Measurements from ENCODE around the gene PXT1. TPM values are rescaled to one million over a fixed set of nuclear protein-coding genes. Genes with fewer than 3 reads are reported as not detected.

PXT1 gene
- total and polyA plus RNA-seq, 8 donors = not detected

DNA sequence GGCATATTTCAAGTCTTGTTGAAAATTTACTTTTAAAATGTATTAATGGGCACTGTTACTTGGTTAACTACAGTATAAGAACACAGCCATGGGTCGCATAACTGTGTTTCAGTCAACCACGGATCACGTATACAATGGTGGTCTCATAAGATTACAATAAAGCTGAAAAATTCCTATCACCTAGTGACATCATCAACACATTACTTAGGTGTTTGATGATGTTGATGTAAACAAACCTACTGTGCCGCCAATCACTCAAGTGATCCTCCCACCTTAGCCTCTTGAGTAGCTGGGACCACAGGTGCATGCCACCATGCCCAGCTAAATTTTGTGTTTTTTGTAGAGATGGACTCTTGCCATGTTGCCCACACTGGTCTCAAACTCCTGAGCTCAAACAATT is 38.5 kb downstream of the PXT1 start:
- Histone ChIP-seq H3K4me3 (no peak overlapping the region), H3K36me3 (no peaks in the 10 kb centered on the region), H3K4me1 (no peaks in the 10 kb centered on the region), H3K27me3 (peaks cover 0 to 14% (median 0%) of the 10 kb centered on the region in 3 donors), H3K27ac (no peak overlapping the region), H3K9me3 (no peaks in the 10 kb centered on the region)
- no peak for DNase-seq
- WGBS, 5 donors = 88 to 96% (median 94%) methylated on average over 4 of the region's 4 CpGs
- TF ChIP-seq EP300 (IDR thresholded peaks at IDR 0.05) (no peak), POLR2A (IDR thresholded peaks at IDR 0.05) (no peak), POLR2AphosphoS5 (IDR thresholded peaks at IDR 0.05) (no peak)
- TF ChIP-seq, protein P1, sequence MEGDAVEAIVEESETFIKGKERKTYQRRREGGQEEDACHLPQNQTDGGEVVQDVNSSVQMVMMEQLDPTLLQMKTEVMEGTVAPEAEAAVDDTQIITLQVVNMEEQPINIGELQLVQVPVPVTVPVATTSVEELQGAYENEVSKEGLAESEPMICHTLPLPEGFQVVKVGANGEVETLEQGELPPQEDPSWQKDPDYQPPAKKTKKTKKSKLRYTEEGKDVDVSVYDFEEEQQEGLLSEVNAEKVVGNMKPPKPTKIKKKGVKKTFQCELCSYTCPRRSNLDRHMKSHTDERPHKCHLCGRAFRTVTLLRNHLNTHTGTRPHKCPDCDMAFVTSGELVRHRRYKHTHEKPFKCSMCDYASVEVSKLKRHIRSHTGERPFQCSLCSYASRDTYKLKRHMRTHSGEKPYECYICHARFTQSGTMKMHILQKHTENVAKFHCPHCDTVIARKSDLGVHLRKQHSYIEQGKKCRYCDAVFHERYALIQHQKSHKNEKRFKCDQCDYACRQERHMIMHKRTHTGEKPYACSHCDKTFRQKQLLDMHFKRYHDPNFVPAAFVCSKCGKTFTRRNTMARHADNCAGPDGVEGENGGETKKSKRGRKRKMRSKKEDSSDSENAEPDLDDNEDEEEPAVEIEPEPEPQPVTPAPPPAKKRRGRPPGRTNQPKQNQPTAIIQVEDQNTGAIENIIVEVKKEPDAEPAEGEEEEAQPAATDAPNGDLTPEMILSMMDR (IDR thresholded peaks at IDR 0.05) = no peak
- intact Hi-C loops (cut with DNase I; ENCODE audit: low total_unique reads) = no loop called here

DNA sequence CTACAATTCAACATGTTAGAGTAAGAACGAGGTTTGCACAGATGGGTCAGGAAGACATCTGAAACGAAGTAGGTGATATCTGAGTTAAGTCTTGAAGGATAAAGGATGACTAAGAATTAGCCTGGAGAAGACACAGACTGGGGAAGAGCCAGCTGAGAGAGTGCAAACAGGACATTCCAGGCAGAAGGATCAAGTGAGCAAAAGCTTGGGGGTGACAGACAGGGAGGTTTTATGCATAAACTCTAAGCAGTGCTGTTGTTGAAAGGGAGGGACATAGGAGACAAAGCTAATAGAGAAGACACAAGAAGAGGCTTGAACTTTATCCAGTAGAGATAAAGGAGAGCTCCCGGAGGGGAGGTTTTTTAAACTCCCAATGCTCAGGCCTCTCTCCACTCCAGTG is 40.2 kb downstream of the PXT1 start:
- no peaks in the 10 kb centered on the region for H3K36me3 ChIP-seq
- TF ChIP-seq EP300 (IDR thresholded peaks at IDR 0.05) (no peak), POLR2AphosphoS5 (IDR thresholded peaks at IDR 0.05) (no peak)
- H3K4me3 ChIP-seq = no peak overlapping the region
- peaks cover 0 to 4% (median 0%) of the 10 kb centered on the region in 3 donors for H3K27me3 ChIP-seq
- no peak overlapping the region for H3K27ac ChIP-seq
- no peaks in the 10 kb centered on the region for H3K4me1 ChIP-seq
- intact Hi-C loops (cut with DNase I; ENCODE audit: low total_unique reads) = no loop called here
- no peak for DNase-seq
- H3K9me3 ChIP-seq = no peaks in the 10 kb centered on the region
- WGBS, 5 donors = 62 to 77% (median 71%) methylated on average over 3 of the region's 3 CpGs

- Histone ChIP-seq H3K27ac (no peak overlapping the region), H3K27me3 (peaks cover 0 to 4% (median 0%) of the 10 kb centered on the region in 3 donors), H3K4me1 (no peaks in the 10 kb centered on the region), H3K36me3 (no peaks in the 10 kb centered on the region), H3K4me3 (no peak overlapping the region), H3K9me3 (no peaks in the 10 kb centered on the region)
- intact Hi-C loops (cut with DNase I; ENCODE audit: low total_unique reads) = no loop called here
- no peak for DNase-seq
- 67 to 88% (median 85%) methylated on average over 1 of the region's 1 CpG for WGBS, 5 donors
- TF ChIP-seq, protein P1 (IDR thresholded peaks at IDR 0.05) = no peak
- TF ChIP-seq EP300 (IDR thresholded peaks at IDR 0.05) = no peak
- TF ChIP-seq POLR2AphosphoS5 (IDR thresholded peaks at IDR 0.05) = no peak
- TF ChIP-seq POLR2A (IDR thresholded peaks at IDR 0.05) = no peak
These were observed 42.7 kb downstream of the PXT1 start for GRCh38 chr6:36399970-36400369.

DNA sequence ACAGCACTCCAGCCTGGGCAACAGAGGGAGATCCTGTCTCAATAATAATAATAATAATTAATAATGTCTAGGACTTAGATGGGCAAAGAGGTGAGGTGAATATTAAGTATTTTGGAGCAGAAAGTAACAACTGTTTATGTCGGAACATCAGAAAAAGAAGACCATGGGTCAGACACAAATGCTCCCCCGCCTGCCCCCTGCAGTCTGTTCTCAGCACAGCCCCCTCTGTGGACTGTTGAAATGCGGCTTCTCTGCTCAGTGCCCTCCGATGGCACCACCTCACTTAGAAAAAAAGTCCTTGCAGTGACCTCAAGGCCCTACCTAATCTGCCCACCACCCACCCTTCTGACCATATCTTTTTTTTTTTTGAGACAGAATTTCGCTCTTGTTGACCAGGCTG is 50.0 kb downstream of the PXT1 start:
- WGBS, 5 donors = 87 to 94% (median 93%) methylated on average over 5 of the region's 5 CpGs
- intact Hi-C loops (cut with DNase I; ENCODE audit: low total_unique reads) = no loop called here
- H3K36me3 ChIP-seq = no peaks in the 10 kb centered on the region
- TF ChIP-seq, protein P1 (IDR thresholded peaks at IDR 0.05) = no peak
- TF ChIP-seq POLR2A (IDR thresholded peaks at IDR 0.05) (no peak), POLR2AphosphoS5 (IDR thresholded peaks at IDR 0.05) (no peak), EP300 (IDR thresholded peaks at IDR 0.05) (no peak)
- no peak overlapping the region for H3K4me3 ChIP-seq
- no peak overlapping the region for H3K27ac ChIP-seq
- no peaks in the 10 kb centered on the region for H3K9me3 ChIP-seq
- H3K4me1 ChIP-seq = peaks cover 0 to 8% (median 8%) of the 10 kb centered on the region in 4 donors
- no peak for DNase-seq
- peaks cover 0 to 1% (median 0%) of the 10 kb centered on the region in 3 donors for H3K27me3 ChIP-seq

GRCh38 chr6:36389353-36389752 is 53.3 kb downstream of the PXT1 start:
- H3K9me3 ChIP-seq = no peaks in the 10 kb centered on the region
- DNase-seq = no peak
- H3K27ac ChIP-seq = no peak overlapping the region
- H3K4me3 ChIP-seq = no peak overlapping the region
- intact Hi-C loops (cut with DNase I; ENCODE audit: low total_unique reads) = no loop called here
- H3K36me3 ChIP-seq = no peaks in the 10 kb centered on the region
- no peak for TF ChIP-seq POLR2AphosphoS5 (IDR thresholded peaks at IDR 0.05)
- TF ChIP-seq, protein P1 (IDR thresholded peaks at IDR 0.05) = no peak
- no peak for TF ChIP-seq EP300 (IDR thresholded peaks at IDR 0.05)
- TF ChIP-seq POLR2A (IDR thresholded peaks at IDR 0.05) = no peak
- H3K4me1 ChIP-seq = peaks cover 0 to 26% (median 22%) of the 10 kb centered on the region in 4 donors
- H3K27me3 ChIP-seq = peaks cover 0 to 12% (median 0%) of the 10 kb centered on the region in 3 donors
